Testis (tissue), 3 donors: ENCODE measurements around the gene ITGB4. TPM values are rescaled to one million over a fixed set of nuclear protein-coding genes. Genes with fewer than 3 reads are reported as not detected.

Source experiments
- DNase-seq: peaks from one replicate; pipeline ENCODE4 v3.0.0-alpha.2; 2019
- H3K27ac ChIP-seq, 2 donors: fragments of 200-600 bp; sonication (generic); one replicate each; pipeline ENCODE4 v1.5.1; 2019
- H3K27me3 ChIP-seq: fragments of 200-600 bp; sonication (generic); one replicate; pipeline ENCODE4 v1.5.1; 2019
- H3K36me3 ChIP-seq: fragments of 200-600 bp; sonication (generic); one replicate; pipeline ENCODE4 v1.5.1; 2017; ENCODE audit warnings: low read depth; ENCODE audit errors: missing control alignments
- H3K4me1 ChIP-seq: fragments of 200-600 bp; sonication (generic); one replicate; pipeline ENCODE4 v1.5.1; 2019
- H3K4me3 ChIP-seq, 2 donors: fragments of 200-600 bp; sonication (generic); one replicate each; pipeline ENCODE4 v1.5.1; 2017 to 2019
- H3K9me3 ChIP-seq: fragments of 200-600 bp; sonication (generic); one replicate; pipeline ENCODE4 v1.5.1; 2017
- POLR2A ChIP-seq: fragments of 450-650 bp; IDR thresholded peaks from one replicate; pipeline ENCODE4 v1.6.1; 2017; ENCODE audit warnings: antibody characterized with exemption, mild to moderate bottlenecking, moderate library complexity
- WGBS, 2 donors: methylation state at CpG; one replicate each; pipeline ENCODE4 v1.1.5; 2018; 5-methylcytosine and 5-hydroxymethylcytosine counted together
- intact Hi-C: fragments of 100-400 bp; cut with DNase I; formaldehyde crosslinking; loops from one replicate; pipeline ENCODE4 v1.15.1; 2023; ENCODE audit warnings: low total_unique reads
- polyA plus RNA-seq: library from polyadenylated mRNA; stranded (reverse); fragments of 350-450 nt; fragmentation: Illumina TruSeq; extraction: RNeasy Lipid Tissue Mini Kit (QIAGEN cat#74804); gene quantifications from one replicate; pipeline ENCODE4 v1.2.3, GENCODE V29; 2014; ENCODE audit warnings: low read depth, low replicate concordance; ENCODE audit not compliant: insufficient read depth
- total RNA-seq, 2 donors: library from RNA; depleted of rRNA; stranded (reverse); fragments of >200 nt; gene quantifications; one replicate each; pipeline ENCODE4 v1.2.3, GENCODE V29; 2016
- TF ChIP-seq, protein P1 (sequence below), 3 experiments: fragments of 450-650 bp in 2 of 3; fragments of 200-600 bp in 1 of 3; sonication (generic) in 1 of 3; IDR thresholded peaks; one replicate each; pipeline ENCODE4 v1.5.1; 2016 to 2019; ENCODE audit warnings: antibody characterized with exemption in 3 of 3, mild to moderate bottlenecking in 2 of 3, moderate library complexity in 1 of 3

ITGB4 gene
- total and polyA plus RNA-seq, 3 donors from 2014 or later: 7.6 to 16.4 (median 11.6) TPM

DNA sequence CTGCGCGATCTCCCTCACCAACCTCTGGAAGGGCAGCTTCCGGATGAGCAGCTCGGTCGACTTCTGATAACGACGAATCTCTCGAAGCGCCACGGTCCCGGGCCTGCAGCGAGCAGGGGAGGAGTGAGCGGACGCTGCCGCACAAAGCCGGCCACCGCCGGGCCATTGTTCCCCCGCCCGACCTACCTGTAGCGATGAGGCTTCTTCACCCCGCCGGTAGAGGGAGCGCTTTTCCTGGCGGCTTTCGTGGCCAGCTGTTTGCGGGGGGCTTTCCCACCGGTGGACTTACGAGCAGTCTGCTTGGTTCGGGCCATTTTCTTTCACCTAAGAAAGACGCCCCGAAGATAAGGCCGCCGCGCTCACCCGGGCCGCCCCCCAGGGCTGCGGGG lies 57.6 kb downstream of the ITGB4 start:
- Histone ChIP-seq H3K9me3 (no peaks in the 10 kb centered on the region), H3K27ac (peak overlapping the region; percentile 98 to 99), H3K4me3 (peak overlapping the region; percentile 99), H3K27me3 (no peaks in the 10 kb centered on the region), H3K4me1 (peaks cover 26% of the 10 kb centered on the region), H3K36me3 (no peaks in the 10 kb centered on the region)
- 0% methylated on average over 37 of the region's 38 CpGs; no CpG with 5 or more reads in 1 of the 2 donors for WGBS, 2 donors
- peak; percentile 55 for DNase-seq
- intact Hi-C loops: loop anchor here (10.0 kb wide), 1 partner anchor 66 kb away; the partner anchor contains the start of gene UNC13D
- no peak for TF ChIP-seq POLR2A
- TF ChIP-seq, protein P1, sequence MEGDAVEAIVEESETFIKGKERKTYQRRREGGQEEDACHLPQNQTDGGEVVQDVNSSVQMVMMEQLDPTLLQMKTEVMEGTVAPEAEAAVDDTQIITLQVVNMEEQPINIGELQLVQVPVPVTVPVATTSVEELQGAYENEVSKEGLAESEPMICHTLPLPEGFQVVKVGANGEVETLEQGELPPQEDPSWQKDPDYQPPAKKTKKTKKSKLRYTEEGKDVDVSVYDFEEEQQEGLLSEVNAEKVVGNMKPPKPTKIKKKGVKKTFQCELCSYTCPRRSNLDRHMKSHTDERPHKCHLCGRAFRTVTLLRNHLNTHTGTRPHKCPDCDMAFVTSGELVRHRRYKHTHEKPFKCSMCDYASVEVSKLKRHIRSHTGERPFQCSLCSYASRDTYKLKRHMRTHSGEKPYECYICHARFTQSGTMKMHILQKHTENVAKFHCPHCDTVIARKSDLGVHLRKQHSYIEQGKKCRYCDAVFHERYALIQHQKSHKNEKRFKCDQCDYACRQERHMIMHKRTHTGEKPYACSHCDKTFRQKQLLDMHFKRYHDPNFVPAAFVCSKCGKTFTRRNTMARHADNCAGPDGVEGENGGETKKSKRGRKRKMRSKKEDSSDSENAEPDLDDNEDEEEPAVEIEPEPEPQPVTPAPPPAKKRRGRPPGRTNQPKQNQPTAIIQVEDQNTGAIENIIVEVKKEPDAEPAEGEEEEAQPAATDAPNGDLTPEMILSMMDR (IDR thresholded peaks at IDR 0.05): peak; percentile 27 to 37 (median 34)

DNA sequence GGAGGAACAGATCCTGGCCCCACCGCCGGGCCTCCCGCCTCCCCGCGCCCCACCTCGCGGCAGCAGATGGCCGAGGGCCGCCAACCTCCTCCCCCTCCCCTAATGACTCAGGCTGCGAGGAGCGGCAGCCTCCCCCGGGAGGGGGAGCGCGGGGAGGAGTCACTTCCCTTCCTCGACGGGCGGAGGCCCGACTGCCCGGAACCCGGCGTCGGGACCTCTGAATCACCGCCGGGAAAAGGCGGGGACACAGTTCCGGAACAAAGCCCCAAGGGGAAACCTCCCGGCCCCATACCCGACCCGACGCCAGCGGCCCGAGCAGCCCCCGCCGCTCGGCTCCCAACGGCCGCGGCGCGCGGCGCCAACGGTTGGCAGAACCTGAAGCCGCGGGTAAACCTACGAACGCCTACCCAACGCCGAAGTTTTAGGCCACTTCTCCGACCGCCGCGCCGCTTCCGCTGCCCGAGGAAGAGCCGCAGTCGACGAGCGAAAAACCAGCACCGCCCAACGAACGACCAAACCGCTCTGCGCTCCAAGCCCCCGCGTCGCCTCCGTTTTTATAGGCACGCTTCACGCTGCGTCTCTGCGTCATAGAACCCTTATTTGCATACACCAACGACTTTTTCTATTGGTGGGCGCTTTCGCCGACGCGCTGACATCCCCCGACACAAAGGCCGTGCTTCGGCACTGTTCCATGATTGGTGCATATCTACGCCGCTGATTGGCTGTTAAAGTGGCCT lies 58.2 kb downstream of the ITGB4 start:
- peaks cover 29% of the 10 kb centered on the region for H3K4me1 ChIP-seq
- WGBS, 2 donors: 0 to 1% methylated on average over 15 to 58 of the region's 84 CpGs
- H3K36me3 ChIP-seq: no peaks in the 10 kb centered on the region
- H3K4me3 ChIP-seq: peak overlapping the region; percentile 99
- H3K9me3 ChIP-seq: no peaks in the 10 kb centered on the region
- TF ChIP-seq, protein P1 (IDR thresholded peaks at IDR 0.05): peak in 1 of 3 experiments; percentile 2
- TF ChIP-seq POLR2A: peak; percentile 99
- H3K27ac ChIP-seq: peak overlapping the region; percentile 98 to 99
- intact Hi-C loops: loop anchor here (10.0 kb wide), 1 partner anchor 65 kb away; the partner anchor contains the start of gene UNC13D
- no peaks in the 10 kb centered on the region for H3K27me3 ChIP-seq
- DNase-seq: peak; percentile 98

DNA sequence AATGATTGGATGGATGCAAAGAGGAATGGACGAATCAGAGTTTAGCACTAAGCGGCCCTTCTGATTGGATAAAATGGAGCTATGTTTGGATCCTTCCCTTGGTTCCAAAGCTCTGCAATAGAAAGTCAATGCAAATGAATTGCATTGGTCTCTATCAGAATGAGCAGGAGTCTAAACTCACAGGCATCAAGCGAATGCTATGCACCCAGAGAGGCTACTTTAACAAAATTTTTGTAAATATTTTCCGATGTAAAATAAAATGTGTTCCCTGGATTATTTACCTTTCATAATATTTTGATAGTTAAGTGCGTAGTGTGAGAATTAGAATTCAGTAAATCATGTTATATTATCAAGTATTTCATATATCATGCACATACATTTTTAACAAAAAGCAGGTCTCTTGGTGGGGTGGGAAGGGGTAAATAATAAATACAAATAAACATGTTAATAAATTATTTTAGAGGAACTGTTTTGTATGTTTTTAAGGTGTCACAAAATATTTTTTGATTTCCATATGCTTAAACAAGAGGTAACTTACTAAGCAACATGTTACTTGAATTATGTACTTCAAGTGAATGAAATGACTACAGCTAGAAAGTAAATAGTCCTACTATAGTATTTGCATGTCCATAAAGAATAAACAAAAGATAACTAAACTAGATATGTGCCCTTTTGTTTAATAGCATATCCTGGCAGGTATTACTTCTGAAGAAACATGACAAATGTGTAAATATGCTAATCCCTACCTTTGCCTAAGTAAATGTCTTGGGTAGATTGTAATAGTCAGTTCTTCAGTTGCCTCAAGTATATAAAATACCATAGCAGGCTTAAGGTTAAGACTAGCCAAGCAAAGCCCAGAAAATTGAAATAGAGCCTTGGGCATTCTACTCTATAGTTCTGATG lies 59.0 kb downstream of the ITGB4 start:
- intact Hi-C loops: loop anchor here (10.0 kb wide), 1 partner anchor 65 kb away; the partner anchor contains the start of gene UNC13D
- H3K27ac ChIP-seq: peak overlapping the region in 1 of 2 donors; percentile 39
- no peaks in the 10 kb centered on the region for H3K36me3 ChIP-seq
- no peak for DNase-seq
- no peaks in the 10 kb centered on the region for H3K27me3 ChIP-seq
- H3K9me3 ChIP-seq: no peaks in the 10 kb centered on the region
- 15 to 19% methylated on average over 5 of the region's 5 CpGs for WGBS, 2 donors
- no peak for TF ChIP-seq POLR2A
- TF ChIP-seq, protein P1 (IDR thresholded peaks at IDR 0.05): no peak
- no peak overlapping the region for H3K4me3 ChIP-seq
- peaks cover 29% of the 10 kb centered on the region for H3K4me1 ChIP-seq

DNA sequence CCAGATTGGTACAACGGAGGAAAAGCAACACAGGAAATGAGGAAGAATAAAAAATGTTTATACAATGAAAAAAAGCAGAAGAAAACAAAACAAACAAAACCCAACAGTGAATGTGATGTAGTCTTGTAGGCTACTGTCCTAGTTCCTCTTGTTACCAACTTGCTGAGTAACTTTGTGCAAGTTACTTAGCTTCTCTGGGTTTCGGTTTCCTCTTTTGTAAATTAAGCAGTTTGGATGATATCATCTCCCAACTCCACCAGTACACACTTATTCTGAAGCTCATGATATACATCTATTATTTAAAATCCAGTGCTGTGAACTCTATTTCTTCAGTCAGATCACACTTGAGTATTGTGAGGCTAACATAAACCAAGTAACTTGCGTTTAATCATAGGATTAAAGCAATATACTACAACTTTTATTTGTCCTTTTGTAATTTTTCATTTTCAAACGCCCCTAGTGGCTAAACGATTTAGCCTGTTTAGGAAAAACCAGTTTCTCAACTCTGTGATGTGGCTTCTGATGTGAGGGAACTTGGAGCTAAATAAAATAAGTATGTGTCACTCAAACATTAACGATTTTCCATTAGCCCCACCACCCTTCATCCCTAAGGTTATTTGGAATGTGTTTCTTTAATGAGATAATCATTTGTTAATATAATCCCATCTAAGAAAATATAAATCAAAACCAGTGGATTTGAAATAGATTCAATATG lies 62.0 kb downstream of the ITGB4 start:
- peaks cover 26% of the 10 kb centered on the region for H3K4me1 ChIP-seq
- H3K4me3 ChIP-seq: no peak overlapping the region

More for the DNA sequence above, 62.0 kb downstream of the ITGB4 start:
- no peaks in the 10 kb centered on the region for H3K9me3 ChIP-seq
- DNase-seq: no peak
- intact Hi-C loops: no loop called here
- 11 to 21% methylated on average over 6 of the region's 6 CpGs for WGBS, 2 donors
- no peaks in the 10 kb centered on the region for H3K27me3 ChIP-seq
- peak overlapping the region; percentile 100 for H3K27ac ChIP-seq
- TF ChIP-seq, protein P1 (IDR thresholded peaks at IDR 0.05): peak; percentile 58 to 79 (median 74)
- no peak for TF ChIP-seq POLR2A
- no peaks in the 10 kb centered on the region for H3K36me3 ChIP-seq
